Fibroblast of lung (primary cell): ENCODE results near the gene PPP1R13B.

Source experiments
- EZH2 ChIP-seq: IDR thresholded peaks from 2 replicates; pipeline ENCODE4 v1.5.1; 2012; ENCODE audit warnings: low read length, control low read depth, mild to moderate bottlenecking; ENCODE audit errors: missing control alignments
- TF ChIP-seq, protein P1 (sequence below), 2 donors: IDR thresholded peaks in 1 of 2; conservative IDR thresholded peaks in 1 of 2; 1 replicate in 1 of 2; 2 replicates in 1 of 2; pipeline ENCODE4 v1.5.1; 2011 to 2012; ENCODE audit warnings: low read length in 2 of 2, control low read depth in 1 of 2, inconsistent platforms in 1 of 2, low read depth in 1 of 2, mild to moderate bottlenecking in 1 of 2

DNA sequence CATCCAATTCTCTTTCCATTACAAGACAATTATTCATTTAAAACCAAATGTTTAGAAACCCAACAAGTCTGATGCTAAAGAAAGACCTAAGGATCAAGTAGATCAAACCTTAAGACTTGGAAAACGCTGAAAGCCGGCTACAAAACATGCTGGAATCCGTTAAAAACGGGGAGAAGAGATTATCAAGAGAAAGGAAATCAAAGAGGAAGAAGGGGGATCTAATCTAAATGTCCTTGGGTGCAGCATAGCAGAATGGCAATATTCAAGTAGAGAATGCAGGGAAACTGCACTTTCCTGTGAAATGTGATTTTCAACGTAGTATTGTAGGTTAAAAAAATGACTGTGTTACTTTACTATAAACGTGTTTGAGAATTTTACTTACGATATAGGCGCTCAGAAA is 1.3 kb downstream of the PPP1R13B start:
- TF ChIP-seq, protein P1, sequence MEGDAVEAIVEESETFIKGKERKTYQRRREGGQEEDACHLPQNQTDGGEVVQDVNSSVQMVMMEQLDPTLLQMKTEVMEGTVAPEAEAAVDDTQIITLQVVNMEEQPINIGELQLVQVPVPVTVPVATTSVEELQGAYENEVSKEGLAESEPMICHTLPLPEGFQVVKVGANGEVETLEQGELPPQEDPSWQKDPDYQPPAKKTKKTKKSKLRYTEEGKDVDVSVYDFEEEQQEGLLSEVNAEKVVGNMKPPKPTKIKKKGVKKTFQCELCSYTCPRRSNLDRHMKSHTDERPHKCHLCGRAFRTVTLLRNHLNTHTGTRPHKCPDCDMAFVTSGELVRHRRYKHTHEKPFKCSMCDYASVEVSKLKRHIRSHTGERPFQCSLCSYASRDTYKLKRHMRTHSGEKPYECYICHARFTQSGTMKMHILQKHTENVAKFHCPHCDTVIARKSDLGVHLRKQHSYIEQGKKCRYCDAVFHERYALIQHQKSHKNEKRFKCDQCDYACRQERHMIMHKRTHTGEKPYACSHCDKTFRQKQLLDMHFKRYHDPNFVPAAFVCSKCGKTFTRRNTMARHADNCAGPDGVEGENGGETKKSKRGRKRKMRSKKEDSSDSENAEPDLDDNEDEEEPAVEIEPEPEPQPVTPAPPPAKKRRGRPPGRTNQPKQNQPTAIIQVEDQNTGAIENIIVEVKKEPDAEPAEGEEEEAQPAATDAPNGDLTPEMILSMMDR (conservative IDR thresholded peaks at IDR 0.05 in 1 of 2, IDR thresholded peaks at IDR 0.05 in 1 of 2; ENCODE audit: low read depth in 1 of 2, low read length in 2 of 2) = no peak
- TF ChIP-seq EZH2 = no peak
